Right lobe of liver (tissue), 4 donors: ENCODE results near the gene NAV2.

ENCODE experiments used
- CTCF ChIP-seq, 4 donors: fragments of 200-600 bp in 3 of 4; fragments of 450-650 bp in 1 of 4; IDR thresholded peaks; one replicate each; pipeline versions ENCODE4 v1.5.1 to v1.8.0; 2016 to 2022; ENCODE audit warnings: antibody characterized with exemption in 4 of 4, mild to moderate bottlenecking in 2 of 4
- POLR2A ChIP-seq: fragments of 450-650 bp; IDR thresholded peaks from one replicate; pipeline ENCODE4 v1.6.1; 2017; ENCODE audit warnings: antibody characterized with exemption, mild to moderate bottlenecking
- donor health status: DM: no; HTN: no; CAD: no.
- donor health status: DM: no; HTN: no; CAD: no.
- donor health status: DM: no; HTN: yes; CAD: no.

- no peak for TF ChIP-seq CTCF (IDR thresholded peaks at IDR 0.05)
- TF ChIP-seq POLR2A, result no peak
Observed at GRCh38 chr11:20042811-20043341, 330.2 kb downstream of the NAV2 start.
